GM23338 (cell line): ENCODE results near the gene DCDC2. TPM values are rescaled to one million over a fixed set of nuclear protein-coding genes. Genes with fewer than 3 reads are reported as not detected.

Experiments
- ATAC-seq: fragments of 200-7000 bp; cut with Tn5 transposase; 3 replicates; pipeline ENCODE4 v1.9.1; 2020
- DNase-seq: peaks from one replicate; pipeline ENCODE4 v3.0.0-alpha.2; 2015; ENCODE audit warnings: low spot score
- H2AFZ ChIP-seq: fragments of 200-600 bp; sonication (generic); 2 replicates; pipeline ENCODE4 v1.8.0; 2016; ENCODE audit warnings: antibody characterized with exemption, mild to moderate bottlenecking, moderate library complexity
- H3F3A ChIP-seq: fragments of 200-600 bp; sonication (generic); replicated peaks from 2 replicates; pipeline ENCODE4 v1.8.0; 2017; ENCODE audit warnings: antibody characterized with exemption, mixed run types, low read depth
- H3K27ac ChIP-seq: fragments of 200-600 bp; sonication (generic); 2 replicates; pipeline ENCODE4 v1.6.1; 2016; ENCODE audit warnings: low read depth
- H3K27me3 ChIP-seq: fragments of 200-600 bp; sonication (generic); 2 replicates; pipeline ENCODE4 v1.8.0; 2016; ENCODE audit warnings: mild to moderate bottlenecking, mixed run types, moderate library complexity; ENCODE audit not compliant: insufficient read depth
- H3K36me3 ChIP-seq: fragments of 200-600 bp; sonication (generic); 2 replicates; pipeline ENCODE4 v1.8.0; 2016; ENCODE audit warnings: mild to moderate bottlenecking; ENCODE audit not compliant: insufficient read depth
- H3K4me1 ChIP-seq: fragments of 200-600 bp; sonication (generic); 2 replicates; pipeline ENCODE4 v1.8.0; 2016; ENCODE audit warnings: mild to moderate bottlenecking, moderate library complexity; ENCODE audit not compliant: insufficient read depth
- H3K4me2 ChIP-seq: fragments of 200-600 bp; sonication (generic); 2 replicates; pipeline ENCODE4 v1.7.1; 2017; ENCODE audit warnings: mixed run types
- H3K4me3 ChIP-seq: fragments of 200-600 bp; sonication (generic); 2 replicates; pipeline ENCODE4 v1.6.1; 2016; ENCODE audit warnings: mixed run types
- H3K79me2 ChIP-seq: fragments of 200-600 bp; sonication (generic); replicated peaks from 2 replicates; pipeline ENCODE4 v1.8.0; 2017; ENCODE audit warnings: mild to moderate bottlenecking; ENCODE audit not compliant: insufficient read depth
- H3K9me2 ChIP-seq: fragments of 200-600 bp; sonication (generic); 2 replicates; pipeline ENCODE4 v1.8.0; 2017; ENCODE audit not compliant: insufficient read depth
- H4K20me1 ChIP-seq: fragments of 200-600 bp; sonication (generic); replicated peaks from 2 replicates; pipeline ENCODE4 v1.8.0; 2017; ENCODE audit warnings: mild to moderate bottlenecking; ENCODE audit not compliant: insufficient read depth
- H3K27ac Mint-ChIP-seq: 2 replicates; pipeline ENCODE4 v1.8.0; 2020; ENCODE audit warnings: inconsistent platforms, mild to moderate bottlenecking, moderate library complexity, mixed read lengths
- H3K27me3 Mint-ChIP-seq: 3 replicates; pipeline ENCODE4 v1.8.0; 2022; ENCODE audit warnings: low read depth, mild to moderate bottlenecking, moderate library complexity, mixed read lengths, inconsistent platforms; ENCODE audit not compliant: insufficient read depth, poor library complexity
- H3K36me3 Mint-ChIP-seq: 3 replicates; pipeline ENCODE4 v1.8.0; 2021; ENCODE audit warnings: low read depth, mild to moderate bottlenecking, inconsistent platforms, moderate library complexity, mixed read lengths
- H3K4me1 Mint-ChIP-seq: 3 replicates; pipeline ENCODE4 v1.8.0; 2020; ENCODE audit warnings: mild to moderate bottlenecking, inconsistent platforms, mixed read lengths
- H3K4me3 Mint-ChIP-seq: 3 replicates; pipeline ENCODE4 v1.8.0; 2021; ENCODE audit warnings: moderate library complexity, mild to moderate bottlenecking, inconsistent platforms, mixed read lengths
- H3K9me3 Mint-ChIP-seq: 3 replicates; pipeline ENCODE4 v1.8.0; 2020; ENCODE audit warnings: moderate library complexity, mild to moderate bottlenecking, inconsistent platforms, mixed read lengths
- ETS1 ChIP-seq: IDR thresholded peaks from 2 replicates; pipeline ENCODE4 v1.6.1; 2016; ENCODE audit warnings: antibody characterized with exemption
- EZH2 ChIP-seq: fragments of 200-600 bp; sonication (generic); IDR thresholded peaks from one replicate; pipeline ENCODE4 v1.8.0; 2017; ENCODE audit warnings: antibody characterized with exemption, mild to moderate bottlenecking, low read depth; ENCODE audit not compliant: unreplicated experiment
- EZH2phosphoT487 ChIP-seq: fragments of 200-600 bp; sonication (generic); IDR thresholded peaks from one replicate; pipeline ENCODE4 v1.8.1; 2018; ENCODE audit warnings: antibody characterized with exemption; ENCODE audit not compliant: unreplicated experiment
- POLR2AphosphoS5 ChIP-seq: IDR thresholded peaks from 2 replicates; pipeline ENCODE4 v1.6.1; 2016; ENCODE audit warnings: antibody characterized with exemption, low read depth
- REST ChIP-seq: IDR thresholded peaks from one replicate; pipeline ENCODE4 v1.6.1; 2018; ENCODE audit warnings: antibody characterized with exemption; ENCODE audit not compliant: unreplicated experiment
- STAT1 ChIP-seq: IDR thresholded peaks from one replicate; pipeline ENCODE4 v1.6.1; 2016; ENCODE audit warnings: antibody characterized with exemption; ENCODE audit not compliant: unreplicated experiment
- ZNF114 ChIP-seq: fragments of 250-450 bp; sonication (Bioruptor Pico); IDR thresholded peaks from 2 replicates; pipeline ENCODE4 v1.5.0; 2020; ENCODE audit warnings: mild to moderate bottlenecking, moderate library complexity
- ZNF331 ChIP-seq: fragments of 250-450 bp; sonication (Bioruptor Pico); IDR thresholded peaks from 2 replicates; pipeline ENCODE4 v1.5.0; 2020; ENCODE audit warnings: low read depth, mild to moderate bottlenecking, moderate library complexity
- polyA plus RNA-seq: library from polyadenylated mRNA; unstranded; fragments of >200 nt; fragmentation: Nextera tagmentation; extraction: Ambion mirVana; gene quantifications from 2 replicates; pipeline ENCODE4 v1.2.1, GENCODE V29; 2016
- total RNA-seq: library from RNA; depleted of rRNA; stranded (reverse); fragments of >200 nt; shearing (Covaris generic); gene quantifications from 2 replicates; pipeline ENCODE4 v1.2.3, GENCODE V29; 2014
- TF ChIP-seq, protein P1 (sequence below), 2 experiments: fragments of 200-600 bp in 1 of 2; sonication (generic) in 1 of 2; conservative IDR thresholded peaks; 2 replicates each; pipeline versions ENCODE4 v1.5.1 to v1.6.1; 2016 to 2017; ENCODE audit warnings: antibody characterized with exemption in 2 of 2, low read depth in 2 of 2, mild to moderate bottlenecking in 2 of 2, moderate library complexity in 1 of 2

DCDC2 gene
- total and polyA plus RNA-seq, 2 experiments from 2014 or later: 0.59 to 0.79 TPM

DNA sequence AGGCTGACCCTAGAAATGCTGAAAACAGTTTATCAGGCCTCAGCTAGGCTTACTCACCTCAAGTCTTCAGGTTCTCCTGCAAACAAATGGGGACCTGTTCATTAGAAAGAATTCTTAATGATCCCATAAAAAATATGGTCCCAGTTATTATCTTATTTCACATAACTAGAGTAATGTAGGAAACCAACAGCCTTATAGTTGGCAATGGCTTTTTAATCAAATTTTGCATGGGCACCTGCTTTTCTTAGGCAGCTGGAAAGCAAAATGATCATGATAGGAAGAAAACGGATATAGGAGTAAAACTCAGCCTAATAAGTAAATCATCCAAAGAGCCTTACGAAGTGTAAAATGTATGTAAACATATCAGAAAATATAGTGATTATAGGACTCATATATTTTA is 230.5 kb downstream of the DCDC2 start:
- no peaks in the 10 kb centered on the region for H3K36me3 Mint-ChIP-seq
- H3K4me1 Mint-ChIP-seq: peaks cover 10% of the 10 kb centered on the region; the same call in 2 of the 3 replicates
- no peak overlapping the region for H2AFZ ChIP-seq
- H4K20me1 ChIP-seq: no peaks in the 10 kb centered on the region
- no peaks in the 10 kb centered on the region for H3F3A ChIP-seq
- DNase-seq (no peak), ATAC-seq (no peak)
- no peaks in the 10 kb centered on the region for H3K36me3 ChIP-seq
- H3K27ac ChIP-seq: no peak overlapping the region
- no peak for TF ChIP-seq ZNF114 (CRISPR knock-in tag)
- TF ChIP-seq POLR2AphosphoS5: no peak
- no peak for TF ChIP-seq ZNF331 (CRISPR knock-in tag)
- no peak for TF ChIP-seq EZH2
- TF ChIP-seq, protein P1, sequence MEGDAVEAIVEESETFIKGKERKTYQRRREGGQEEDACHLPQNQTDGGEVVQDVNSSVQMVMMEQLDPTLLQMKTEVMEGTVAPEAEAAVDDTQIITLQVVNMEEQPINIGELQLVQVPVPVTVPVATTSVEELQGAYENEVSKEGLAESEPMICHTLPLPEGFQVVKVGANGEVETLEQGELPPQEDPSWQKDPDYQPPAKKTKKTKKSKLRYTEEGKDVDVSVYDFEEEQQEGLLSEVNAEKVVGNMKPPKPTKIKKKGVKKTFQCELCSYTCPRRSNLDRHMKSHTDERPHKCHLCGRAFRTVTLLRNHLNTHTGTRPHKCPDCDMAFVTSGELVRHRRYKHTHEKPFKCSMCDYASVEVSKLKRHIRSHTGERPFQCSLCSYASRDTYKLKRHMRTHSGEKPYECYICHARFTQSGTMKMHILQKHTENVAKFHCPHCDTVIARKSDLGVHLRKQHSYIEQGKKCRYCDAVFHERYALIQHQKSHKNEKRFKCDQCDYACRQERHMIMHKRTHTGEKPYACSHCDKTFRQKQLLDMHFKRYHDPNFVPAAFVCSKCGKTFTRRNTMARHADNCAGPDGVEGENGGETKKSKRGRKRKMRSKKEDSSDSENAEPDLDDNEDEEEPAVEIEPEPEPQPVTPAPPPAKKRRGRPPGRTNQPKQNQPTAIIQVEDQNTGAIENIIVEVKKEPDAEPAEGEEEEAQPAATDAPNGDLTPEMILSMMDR (conservative IDR thresholded peaks at IDR 0.05; ENCODE audit: low read depth in 2 of 2): no peak
- no peak for TF ChIP-seq ETS1
- TF ChIP-seq STAT1: no peak
- no peak for TF ChIP-seq REST
- no peak for TF ChIP-seq EZH2phosphoT487
- no peak overlapping the region for H3K4me3 ChIP-seq
- no peaks in the 10 kb centered on the region for H3K9me3 Mint-ChIP-seq
- no peaks in the 10 kb centered on the region for H3K9me2 ChIP-seq
- no peaks in the 10 kb centered on the region for H3K27me3 ChIP-seq
- no peak overlapping the region for H3K4me3 Mint-ChIP-seq
- peaks cover 4% of the 10 kb centered on the region; the same call in 1 of the 2 replicates for H3K4me1 ChIP-seq
- H3K4me2 ChIP-seq: no peak overlapping the region
- H3K79me2 ChIP-seq: no peaks in the 10 kb centered on the region
- no peak overlapping the region for H3K27ac Mint-ChIP-seq
- peaks cover 3% of the 10 kb centered on the region for H3K27me3 Mint-ChIP-seq
